GM18907 (cell line): Measurements from ENCODE around the gene KRTAP5-6.

ENCODE experiments used
- ATAC-seq: cut with Tn5 transposase; IDR thresholded peaks from one replicate; pipeline ENCODE4 v1.9.1; 2021; ENCODE audit warnings: mild to moderate bottlenecking, moderate library complexity; ENCODE audit not compliant: unreplicated experiment

Gene KRTAP5-6, protein sequence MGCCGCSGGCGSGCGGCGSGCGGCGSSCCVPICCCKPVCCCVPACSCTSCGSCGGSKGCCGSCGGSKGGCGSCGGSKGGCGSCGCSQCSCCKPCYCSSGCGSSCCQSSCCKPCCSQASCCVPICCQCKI

GRCh38 chr11:1696608-1697570 lies at the start of gene KRTAP5-6:
KRTAP5-6 (plus strand) TSS chr11:1697195; CDS start chr11:1697246, 51 bp downstream.
- no peak for ATAC-seq

- ATAC-seq: no peak
Measured at GRCh38 chr11:1647901-1648652, 48.9 kb upstream of the KRTAP5-6 start.

DNA sequence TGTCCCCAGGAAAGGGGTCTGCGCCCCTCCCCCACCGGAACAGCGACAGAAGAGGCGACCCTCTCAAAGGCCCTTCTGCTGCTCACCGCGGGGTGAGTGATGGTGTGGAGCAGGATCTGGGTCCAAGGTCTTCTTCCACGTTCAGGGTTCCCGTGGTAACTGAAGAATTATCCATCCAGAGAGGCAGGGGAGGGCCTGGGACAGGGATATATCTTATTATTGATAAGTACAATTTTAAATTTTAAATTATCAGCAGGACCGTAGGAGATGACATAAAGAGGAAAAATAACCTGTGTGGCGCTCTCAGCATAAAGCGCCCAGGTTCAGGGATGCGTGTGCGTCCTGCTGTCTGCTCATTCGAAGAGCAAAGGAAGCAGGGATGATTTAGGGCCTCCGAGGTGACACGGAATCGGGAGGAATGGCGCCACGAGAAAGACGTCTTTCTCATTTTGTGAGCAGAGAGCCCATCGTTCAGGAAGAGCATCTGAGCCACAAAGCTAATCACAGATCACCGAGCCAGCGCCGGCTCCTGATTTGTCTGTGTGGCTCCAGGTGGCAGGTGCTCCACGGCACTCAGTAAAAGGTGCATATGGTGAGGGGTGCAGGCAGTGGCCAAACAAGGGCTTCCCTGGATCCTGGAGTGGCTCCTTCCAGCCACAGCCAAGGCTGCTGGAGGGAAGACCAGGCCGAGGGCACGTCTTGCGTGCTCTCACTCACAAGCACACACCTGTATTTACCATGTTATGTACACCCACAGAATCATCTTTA lies 48.2 kb upstream of the KRTAP5-6 start:
- no peak for ATAC-seq

DNA sequence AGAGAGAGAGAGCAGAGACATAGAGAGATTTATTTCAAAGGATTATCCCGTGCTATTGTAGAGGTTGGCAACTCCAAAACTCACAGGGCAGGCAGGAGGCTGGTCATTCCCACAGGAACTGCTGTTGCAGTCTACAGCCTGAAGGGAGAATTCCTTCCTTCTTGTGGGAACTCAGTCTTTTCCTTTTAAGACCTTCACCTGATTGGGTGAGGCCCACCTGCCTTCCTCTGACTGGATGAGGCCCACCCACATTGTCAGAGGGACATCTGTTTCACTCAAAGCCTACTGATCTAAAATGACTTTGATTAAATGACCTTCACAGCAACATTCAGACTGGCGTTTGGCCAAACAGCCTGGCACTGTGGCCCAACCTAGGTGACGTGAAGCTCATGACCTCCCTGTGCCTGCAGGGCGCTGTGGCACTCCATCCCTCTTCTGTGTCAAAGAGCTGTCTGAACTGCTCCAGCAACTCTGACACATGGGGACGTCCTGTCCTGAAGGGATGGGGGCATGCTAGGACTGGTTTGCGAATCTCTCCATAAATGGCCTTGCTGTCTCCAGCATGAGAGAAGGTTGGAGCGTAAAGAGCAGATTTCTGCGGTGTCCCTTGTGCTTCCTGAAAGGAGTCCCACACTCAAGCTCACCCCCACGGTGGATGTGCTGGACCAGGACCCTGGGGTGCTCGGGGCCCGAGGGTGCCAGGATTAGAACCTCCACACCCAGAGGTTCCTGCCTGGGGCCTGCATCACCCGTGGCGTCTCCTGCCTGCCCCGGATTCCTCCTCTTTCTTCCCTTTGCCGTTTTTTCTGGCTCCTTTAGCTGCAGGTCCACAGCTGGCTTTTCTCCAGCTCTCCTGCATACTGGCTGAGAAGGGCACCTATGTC lies 46.7 kb upstream of the KRTAP5-6 start:
- no peak for ATAC-seq

- no peak for ATAC-seq
Measured at GRCh38 chr11:1650918-1651262, 46.1 kb upstream of the KRTAP5-6 start.

- ATAC-seq: no peak
Measured at GRCh38 chr11:1651411-1651980, 45.5 kb upstream of the KRTAP5-6 start.

GRCh38 chr11:1652026-1652425 lies 45.0 kb upstream of the KRTAP5-6 start:
- ATAC-seq: no peak

DNA sequence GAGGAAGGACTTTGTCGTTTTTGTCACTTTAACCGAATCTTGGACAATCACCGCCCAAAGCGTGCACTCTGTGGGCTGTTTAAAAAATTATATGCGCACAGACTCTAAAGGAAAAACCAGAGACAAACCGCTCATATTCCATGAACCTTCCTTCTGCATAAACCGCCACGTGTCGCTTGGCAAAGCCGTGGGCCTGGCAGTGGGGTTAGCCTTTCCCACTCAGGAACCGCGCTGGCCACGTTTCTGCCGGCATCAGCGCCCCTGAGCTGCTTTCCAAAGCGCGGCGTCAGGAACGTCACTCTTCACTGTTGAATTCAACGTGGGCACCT lies 44.6 kb upstream of the KRTAP5-6 start:
- ATAC-seq: no peak

- no peak for ATAC-seq
Measured at GRCh38 chr11:1652771-1653540, 44.0 kb upstream of the KRTAP5-6 start.

DNA sequence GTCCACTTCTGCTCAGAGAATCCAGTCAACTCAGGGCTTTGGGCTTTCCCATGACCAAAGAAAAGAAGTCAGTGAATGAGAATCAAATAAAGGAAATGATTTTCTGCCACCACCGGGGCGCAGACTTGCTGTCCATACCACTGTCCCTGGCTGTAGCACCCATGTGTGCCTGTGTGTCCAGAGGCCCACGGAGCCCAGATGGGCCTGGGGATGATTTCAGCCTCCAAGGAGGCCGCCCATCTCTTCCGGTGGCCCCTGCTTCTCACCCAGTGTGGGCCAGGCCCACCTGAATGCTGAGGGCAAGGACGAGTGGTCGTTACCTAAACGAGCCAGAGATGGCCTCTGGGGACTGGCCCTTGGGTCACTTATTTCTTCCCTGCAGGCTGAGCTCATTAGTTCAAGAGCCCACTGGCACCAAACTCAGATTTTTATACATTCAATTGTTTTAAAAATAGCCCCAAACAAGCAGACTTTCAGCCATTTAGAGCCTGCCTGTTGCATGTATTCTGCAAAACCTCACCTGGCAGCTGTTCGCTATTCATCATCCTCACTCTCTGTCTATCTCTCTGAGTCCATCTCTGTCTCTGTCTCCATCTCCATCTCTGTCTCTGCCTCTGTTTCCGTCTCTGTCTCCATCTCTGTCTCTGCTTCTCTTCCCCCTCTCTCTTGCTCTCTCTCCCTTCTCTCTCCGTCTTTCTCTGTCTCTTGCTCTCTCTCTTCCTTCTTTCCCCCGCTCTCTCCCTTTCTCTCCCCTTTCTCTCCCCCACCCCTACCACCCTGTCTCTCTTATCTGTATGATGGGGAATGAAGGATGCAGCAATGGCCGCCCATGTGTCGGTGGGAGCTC lies 43.2 kb upstream of the KRTAP5-6 start:
- ATAC-seq: no peak

DNA sequence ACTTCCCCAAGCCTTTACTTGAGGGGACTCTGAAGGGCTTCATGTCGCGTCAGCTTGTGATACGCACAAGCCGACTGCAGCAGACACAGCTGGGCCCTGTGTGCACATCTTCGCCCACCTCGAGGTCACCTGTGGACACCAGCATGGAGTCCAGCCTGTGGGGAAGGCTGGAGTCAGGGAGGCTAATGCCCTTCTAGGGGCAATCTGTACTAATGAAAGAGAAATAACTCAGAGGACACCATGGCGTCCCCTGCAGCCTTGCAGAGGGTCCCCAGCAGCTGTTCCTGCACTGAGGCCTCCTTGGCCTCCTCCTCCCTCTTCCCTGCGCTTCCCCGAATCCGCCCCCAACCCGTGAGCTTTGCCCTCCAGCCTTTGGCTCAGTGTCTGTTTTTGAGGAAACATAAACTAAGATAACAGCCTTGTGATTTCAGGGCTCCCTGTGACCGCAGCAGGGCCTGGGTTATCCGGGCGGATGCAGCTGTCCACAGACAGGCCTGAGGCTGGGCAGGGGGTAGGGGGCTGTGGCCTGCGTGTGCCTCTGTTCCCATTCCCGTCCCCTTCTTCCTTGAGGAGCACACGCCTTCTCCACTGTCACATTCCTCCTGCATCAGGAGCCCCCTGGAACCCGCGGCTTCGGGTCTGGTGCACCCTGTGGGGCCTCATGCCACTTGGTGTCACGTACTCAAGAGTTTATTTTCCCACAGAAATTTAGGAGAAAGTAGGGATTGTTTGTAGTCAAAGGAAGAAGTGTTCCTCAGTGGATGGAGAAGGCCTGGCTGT lies 42.4 kb upstream of the KRTAP5-6 start:
- ATAC-seq: no peak

DNA sequence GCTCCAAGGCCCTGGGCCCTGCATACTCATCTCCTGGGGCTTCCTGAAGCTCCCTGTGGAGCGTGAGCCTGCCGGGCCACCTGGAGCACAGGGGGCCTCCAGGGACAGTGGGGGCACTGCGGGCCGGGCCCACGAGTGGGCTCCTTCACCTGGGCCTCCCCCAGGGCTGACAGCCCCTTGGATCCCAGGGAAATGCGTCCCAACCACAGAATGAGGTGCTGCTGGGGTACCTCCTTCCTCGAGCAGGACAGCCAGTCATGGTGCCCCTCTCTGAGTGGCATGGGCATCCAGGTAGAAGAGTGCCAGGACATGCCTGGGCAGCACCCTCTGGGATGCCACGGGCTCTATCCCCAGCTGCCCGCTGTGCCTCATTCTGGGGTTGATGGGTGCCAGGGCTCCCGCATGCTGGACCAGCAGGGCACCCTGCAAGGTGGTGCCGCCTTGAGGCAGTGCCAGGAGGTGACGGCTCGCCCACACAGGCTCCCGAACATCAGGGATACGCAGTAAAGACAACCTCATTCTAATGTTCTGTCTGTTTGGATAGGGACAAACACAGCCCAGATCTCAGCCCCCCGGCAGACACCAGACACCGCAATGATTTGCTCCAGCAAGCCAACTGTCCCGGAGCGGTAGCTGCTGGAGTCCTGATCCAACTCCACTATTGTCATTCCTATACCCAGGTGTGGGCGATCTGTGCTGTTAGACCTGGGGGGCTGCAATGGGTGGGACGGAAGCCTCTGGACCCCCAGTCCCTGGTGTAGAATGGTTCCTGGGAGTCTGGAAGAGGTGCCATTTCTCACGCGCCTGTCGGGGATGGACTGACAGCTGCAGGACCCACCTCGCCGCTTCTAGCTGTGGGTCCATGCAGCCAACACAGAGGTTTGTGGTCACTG lies 41.6 kb upstream of the KRTAP5-6 start:
- no peak for ATAC-seq

GRCh38 chr11:1656061-1656441 lies 40.9 kb upstream of the KRTAP5-6 start:
- no peak for ATAC-seq

GRCh38 chr11:1656670-1657069 lies 40.3 kb upstream of the KRTAP5-6 start:
- ATAC-seq: no peak

DNA sequence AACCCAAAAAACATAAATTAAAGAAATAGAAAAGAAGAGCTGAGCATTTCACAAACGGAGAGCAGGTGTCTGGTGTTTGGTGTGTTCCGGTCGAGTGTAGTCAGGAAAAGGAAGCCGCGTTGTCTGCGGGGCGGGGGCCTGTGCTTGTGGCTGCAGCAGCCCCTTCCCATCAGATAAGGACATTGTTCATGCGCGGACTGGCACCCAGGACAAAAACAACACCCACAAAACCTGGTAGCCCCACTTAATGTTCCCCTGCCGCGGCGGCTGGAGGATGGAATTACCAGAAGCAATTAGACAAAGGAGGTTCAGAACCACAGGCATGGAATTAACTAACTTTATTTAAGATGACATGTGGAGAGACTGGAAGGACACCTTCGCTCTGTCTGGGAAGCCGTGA lies 37.5 kb upstream of the KRTAP5-6 start:
- no peak for ATAC-seq

DNA sequence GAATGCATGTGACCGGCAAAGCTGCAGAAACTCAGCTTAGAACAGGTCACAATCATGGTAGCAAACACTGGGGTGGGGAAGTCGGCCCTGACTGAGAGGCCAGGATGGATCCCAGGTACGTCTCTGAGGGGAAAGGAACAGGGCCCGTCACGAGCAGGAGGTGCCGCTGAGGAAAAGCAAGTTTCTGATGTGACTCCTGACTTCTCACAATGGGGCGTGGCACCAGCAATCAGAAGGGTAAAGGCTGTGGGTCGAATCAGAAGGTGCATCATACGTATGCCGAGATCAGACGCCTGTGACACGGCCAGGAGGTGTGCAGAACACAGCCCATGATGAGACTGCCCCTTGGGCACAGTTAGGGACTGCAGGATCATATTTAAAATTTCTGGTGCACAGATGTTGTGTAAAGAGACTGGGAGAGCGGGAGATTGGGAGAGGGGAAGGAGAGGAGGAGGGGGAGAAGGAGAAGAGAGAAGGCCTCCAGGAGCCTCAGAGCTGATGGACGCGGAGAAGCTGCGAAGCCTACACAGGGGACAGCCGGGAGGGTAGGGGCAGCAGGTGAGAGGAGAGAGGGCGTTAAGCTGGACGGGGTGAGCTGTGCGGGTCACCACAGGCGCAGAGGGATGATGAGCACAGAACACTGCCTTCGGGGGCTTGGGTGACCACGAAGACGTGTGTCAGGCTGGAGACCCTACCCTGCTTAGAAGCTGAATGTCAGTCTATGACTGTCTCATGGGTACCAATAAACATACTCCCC lies 36.7 kb upstream of the KRTAP5-6 start:
- ATAC-seq: no peak
